HG02840 (cell line): ENCODE data around the gene CATSPERZ.

Source experiments
- ATAC-seq: cut with Tn5 transposase; IDR thresholded peaks from one replicate; pipeline ENCODE4 v1.9.1; 2021; ENCODE audit warnings: mild to moderate bottlenecking, moderate library complexity, moderate number of reproducible peaks; ENCODE audit not compliant: unreplicated experiment, low FRiP score

The CATSPERZ gene

GRCh38 chr11:64337538-64338249 is 37.5 kb downstream of the CATSPERZ start:
- no peak for ATAC-seq

- no peak for ATAC-seq
Observed at GRCh38 chr11:64338716-64339115, 38.6 kb downstream of the CATSPERZ start.

GRCh38 chr11:64339286-64339685 is 39.1 kb downstream of the CATSPERZ start:
- no peak for ATAC-seq

GRCh38 chr11:64339754-64340408 is 39.7 kb downstream of the CATSPERZ start, which contains the start of gene CCDC88B:
TSS of gene CCDC88B (plus strand) at chr11:64340204. CDS start at chr11:64340267, 63 bp downstream.
- ATAC-seq: no peak

GRCh38 chr11:64340671-64341335 is 40.6 kb downstream of the CATSPERZ start:
- ATAC-seq: no peak

- ATAC-seq: no peak
Observed at GRCh38 chr11:64341429-64341828, 41.3 kb downstream of the CATSPERZ start.

GRCh38 chr11:64341851-64342791 is 42.0 kb downstream of the CATSPERZ start:
- ATAC-seq: no peak

- ATAC-seq: no peak
Observed at GRCh38 chr11:64342869-64343745, 42.9 kb downstream of the CATSPERZ start.

- ATAC-seq: no peak
Observed at GRCh38 chr11:64343767-64344559, 43.8 kb downstream of the CATSPERZ start.

GRCh38 chr11:64344787-64345186 is 44.6 kb downstream of the CATSPERZ start:
- ATAC-seq: no peak

- no peak for ATAC-seq
Observed at GRCh38 chr11:64347193-64347867, 47.2 kb downstream of the CATSPERZ start.

- no peak for ATAC-seq
Observed at GRCh38 chr11:64348383-64349024, 48.3 kb downstream of the CATSPERZ start.

- no peak for ATAC-seq
Observed at GRCh38 chr11:64349025-64349387, 48.8 kb downstream of the CATSPERZ start.

GRCh38 chr11:64349404-64349803 is 49.2 kb downstream of the CATSPERZ start:
- no peak for ATAC-seq

- no peak for ATAC-seq
Observed at GRCh38 chr11:64351136-64351631, 51.0 kb downstream of the CATSPERZ start.

GRCh38 chr11:64352099-64352994 is 52.2 kb downstream of the CATSPERZ start:
- no peak for ATAC-seq
